Panc1 (cell line): ENCODE results near the gene MAPK7. TPM values are rescaled to one million over a fixed set of nuclear protein-coding genes. Genes with fewer than 3 reads are reported as not detected.
"Not testable (repeated sequence)": the region's sequence is repeated elsewhere in the genome, so short reads cannot be mapped to it uniquely, and the experiment has no call there.

Experiments
- ATAC-seq: fragments of 200-7000 bp; cut with Tn5 transposase; 2 replicates; pipeline ENCODE4 v1.9.1; 2020; ENCODE audit warnings: mild to moderate bottlenecking, moderate library complexity
- BruUV-seq: library from RNA; stranded (reverse); fragments of 400-500 nt; replicated peaks from 2 replicates; lab custom pipeline; 2021; lab: Mats Ljungman, UMichigan
- CTCF ChIA-PET: fragments of 300-600 bp; sonication (Branson Sonifier 250); formaldehyde crosslinking; loops from one replicate; lab custom pipeline; 2022; ENCODE audit warnings: antibody characterized with exemption; lab: Charles Lee
- POLR2A ChIA-PET: fragments of 300-600 bp; sonication (Branson Sonifier 250); formaldehyde crosslinking; loops from one replicate; lab custom pipeline; 2022; ENCODE audit warnings: antibody characterized with exemption; lab: Charles Lee
- DNase-seq: peaks from one replicate; pipeline ENCODE4 v3.0.0-alpha.2; 2010; ENCODE audit warnings: low read depth, low spot score
- H3K27ac ChIP-seq: 2 replicates; pipeline ENCODE4 v1.5.1; 2011; ENCODE audit warnings: mild to moderate bottlenecking, low read length, inconsistent platforms
- H3K27me3 ChIP-seq: fragments of 200-500 bp; sonication (Bioruptor generic); 2 replicates; pipeline ENCODE4 v1.6.0; 2014; ENCODE audit warnings: low read length, inconsistent platforms; ENCODE audit not compliant: control insufficient read depth, insufficient read depth
- H3K36me3 ChIP-seq: fragments of 200-500 bp; sonication (Bioruptor generic); 2 replicates; pipeline ENCODE4 v1.5.1; 2014; ENCODE audit warnings: inconsistent platforms, mild to moderate bottlenecking, low read length, moderate library complexity; ENCODE audit not compliant: control insufficient read depth, insufficient read depth
- H3K4me1 ChIP-seq: 2 replicates; pipeline ENCODE4 v1.5.1; 2011; ENCODE audit warnings: inconsistent platforms, mild to moderate bottlenecking, low read length, moderate library complexity; ENCODE audit not compliant: control insufficient read depth, insufficient read depth
- H3K4me3 ChIP-seq, 2 experiments: 2 replicates each; pipeline ENCODE4 v1.5.1; 2011 to 2012; ENCODE audit warnings: low read depth in 2 of 2, low read length in 2 of 2, mild to moderate bottlenecking in 2 of 2, inconsistent platforms in 1 of 2, moderate library complexity in 1 of 2
- H3K9me3 ChIP-seq: fragments of 200-500 bp; sonication (Bioruptor generic); 2 replicates; pipeline ENCODE4 v1.5.1; 2014; ENCODE audit warnings: low read depth, mild to moderate bottlenecking, inconsistent platforms, low read length, moderate library complexity; ENCODE audit not compliant: control insufficient read depth, insufficient read depth
- CTCF ChIP-seq: fragments of 450-650 bp; IDR thresholded peaks from 2 replicates; pipeline ENCODE4 v1.5.1; 2017; ENCODE audit warnings: mild to moderate bottlenecking
- POLR2AphosphoS5 ChIP-seq: IDR thresholded peaks from 2 replicates; pipeline ENCODE4 v1.6.1; 2012; ENCODE audit warnings: mild to moderate bottlenecking, low read depth, low read length, moderate library complexity
- REST ChIP-seq, 2 experiments: IDR thresholded peaks; 2 replicates each; pipeline ENCODE4 v1.6.1; 2011 to 2012; ENCODE audit warnings: low read depth in 2 of 2, control low read depth in 1 of 2, low read length in 1 of 2, mild to moderate bottlenecking in 1 of 2, moderate library complexity in 1 of 2; ENCODE audit not compliant: insufficient read depth in 1 of 2
- SIN3A ChIP-seq: IDR thresholded peaks from 2 replicates; pipeline ENCODE4 v1.6.1; 2012; ENCODE audit warnings: low read depth, mild to moderate bottlenecking, low read length, moderate library complexity, borderline replicate concordance; ENCODE audit not compliant: insufficient read depth
- TCF7L2 ChIP-seq: IDR thresholded peaks from 2 replicates; pipeline ENCODE4 v1.6.1; 2011; ENCODE audit warnings: mild to moderate bottlenecking, low read depth, low read length, inconsistent platforms
- in situ Hi-C: cut with HindIII; loops from 2 replicates; pipeline ENCODE4 v1.10.0; 2016; ENCODE audit warnings: low sequenced_read_pairs, low pct_unique_long_range_greater_than_20kb
- intact Hi-C: fragments of 100-400 bp; cut with micrococcal nuclease; formaldehyde crosslinking; loops from one replicate; pipeline ENCODE4 v1.10.0; 2022; ENCODE audit not compliant: unreplicated experiment
- total RNA-seq: library from RNA; stranded (reverse); gene quantifications from one replicate; pipeline ENCODE4 v1.2.1, GENCODE V29; 2021; ENCODE audit not compliant: unreplicated experiment

The MAPK7 gene
- total RNA-seq, 1 experiment from 2014 or later, result 28.9 TPM

GRCh38 chr17:19348081-19348650, 30.1 kb upstream of the MAPK7 start:
- no peak for DNase-seq
- no peak overlapping the region; the same call in 1 of the 2 replicates for H3K27ac ChIP-seq
- in situ Hi-C loops, result no loop called here

GRCh38 chr17:19348806-19349205, 29.5 kb upstream of the MAPK7 start:
- no peak overlapping the region for H3K27ac ChIP-seq
- TF ChIP-seq POLR2AphosphoS5 (no peak), REST (IDR thresholded peaks at IDR 0.05; ENCODE audit: insufficient read depth in 1 of 2, low read depth in 2 of 2, low read length in 1 of 2) (no peak)
- POLR2A ChIA-PET, result no interaction called here
- in situ Hi-C loops, result no loop called here
- ATAC-seq (no peak), DNase-seq (no peak)
- intact Hi-C loops, result no loop called here
- no peaks in the 10 kb centered on the region for H3K27me3 ChIP-seq
- H3K4me1 ChIP-seq, result peaks cover 12% of the 10 kb centered on the region
- no peaks in the 10 kb centered on the region for H3K36me3 ChIP-seq
- H3K4me3 ChIP-seq, result no peak overlapping the region
- H3K9me3 ChIP-seq, result no peaks in the 10 kb centered on the region
- no TSS peak for BruUV-seq
- CTCF ChIA-PET, result no interaction called here

More at GRCh38 chr17:19348081-19348650, 30.1 kb upstream of the MAPK7 start:
- H3K27me3 ChIP-seq, result no peaks in the 10 kb centered on the region
- ATAC-seq, result no peak
- TF ChIP-seq POLR2AphosphoS5 (no peak), CTCF (no peak), SIN3A (no peak), TCF7L2 (no peak), REST (IDR thresholded peaks at IDR 0.05; ENCODE audit: insufficient read depth in 1 of 2, low read depth in 2 of 2, low read length in 1 of 2) (no peak)
- H3K9me3 ChIP-seq, result no peaks in the 10 kb centered on the region
- peaks cover 12% of the 10 kb centered on the region for H3K4me1 ChIP-seq
- ChIA-PET CTCF (no interaction called here), POLR2A (no interaction called here)
- no TSS peak for BruUV-seq
- intact Hi-C loops, result no loop called here
- no peaks in the 10 kb centered on the region for H3K36me3 ChIP-seq
- no peak overlapping the region for H3K4me3 ChIP-seq

- intact Hi-C loops, H3K27me3 ChIP-seq, H3K36me3 ChIP-seq, H3K9me3 ChIP-seq, in situ Hi-C loops, H3K27ac ChIP-seq, ATAC-seq, CTCF ChIA-PET, DNase-seq, BruUV-seq, H3K4me3 ChIP-seq, H3K4me1 ChIP-seq, POLR2A ChIA-PET: not testable (repeated sequence)
Observed at GRCh38 chr17:19353401-19353800, 24.9 kb upstream of the MAPK7 start.
